ENCODE measurements around the gene SLC25A31. TPM values are rescaled to one million over a fixed set of nuclear protein-coding genes. Genes with fewer than 3 reads are reported as not detected.

The SLC25A31 gene
- total and polyA plus RNA-seq, 4 donors: not detected

- Histone ChIP-seq H3K4me3 (ENCODE audit: low read depth in 1 of 3, low read length in 3 of 3) (no peak overlapping the region), H3K9me3 (ENCODE audit: control insufficient read depth in 4 of 4, low read length in 3 of 4) (no peaks in the 10 kb centered on the region), H3K27ac (ENCODE audit: low read depth in 1 of 2, low read length in 2 of 2) (no peak overlapping the region), H3K27me3 (ENCODE audit: control insufficient read depth in 4 of 4, insufficient read depth in 4 of 4, low read length in 3 of 4) (no peaks in the 10 kb centered on the region), H3K9ac (ENCODE audit: low read depth in 1 of 2, low read length in 2 of 2) (no peak overlapping the region), H3K4me1 (ENCODE audit: control insufficient read depth in 4 of 4, insufficient read depth in 4 of 4, low read length in 3 of 4) (no peaks in the 10 kb centered on the region), H3K36me3 (ENCODE audit: control insufficient read depth in 4 of 4, insufficient read depth in 3 of 4, low read depth in 1 of 4, low read length in 3 of 4) (no peaks in the 10 kb centered on the region)
- no peak for DNase-seq (ENCODE audit: low spot score)
- WGBS: 93% methylated on average over 4 of the region's 4 CpGs
- TF ChIP-seq RXRA (IDR thresholded peaks at IDR 0.05) (no peak), ATF3 (IDR thresholded peaks at IDR 0.05) (no peak), MAX (IDR thresholded peaks at IDR 0.05) (no peak), NR2F2 (IDR thresholded peaks at IDR 0.05) (no peak), GABPA (IDR thresholded peaks at IDR 0.05 in 1 of 2, conservative IDR thresholded peaks at IDR 0.05 in 1 of 2) (no peak), CTCF (IDR thresholded peaks at IDR 0.05; ENCODE audit: low read depth, low read length, missing input control) (no peak)
- TF ChIP-seq, protein P1, sequence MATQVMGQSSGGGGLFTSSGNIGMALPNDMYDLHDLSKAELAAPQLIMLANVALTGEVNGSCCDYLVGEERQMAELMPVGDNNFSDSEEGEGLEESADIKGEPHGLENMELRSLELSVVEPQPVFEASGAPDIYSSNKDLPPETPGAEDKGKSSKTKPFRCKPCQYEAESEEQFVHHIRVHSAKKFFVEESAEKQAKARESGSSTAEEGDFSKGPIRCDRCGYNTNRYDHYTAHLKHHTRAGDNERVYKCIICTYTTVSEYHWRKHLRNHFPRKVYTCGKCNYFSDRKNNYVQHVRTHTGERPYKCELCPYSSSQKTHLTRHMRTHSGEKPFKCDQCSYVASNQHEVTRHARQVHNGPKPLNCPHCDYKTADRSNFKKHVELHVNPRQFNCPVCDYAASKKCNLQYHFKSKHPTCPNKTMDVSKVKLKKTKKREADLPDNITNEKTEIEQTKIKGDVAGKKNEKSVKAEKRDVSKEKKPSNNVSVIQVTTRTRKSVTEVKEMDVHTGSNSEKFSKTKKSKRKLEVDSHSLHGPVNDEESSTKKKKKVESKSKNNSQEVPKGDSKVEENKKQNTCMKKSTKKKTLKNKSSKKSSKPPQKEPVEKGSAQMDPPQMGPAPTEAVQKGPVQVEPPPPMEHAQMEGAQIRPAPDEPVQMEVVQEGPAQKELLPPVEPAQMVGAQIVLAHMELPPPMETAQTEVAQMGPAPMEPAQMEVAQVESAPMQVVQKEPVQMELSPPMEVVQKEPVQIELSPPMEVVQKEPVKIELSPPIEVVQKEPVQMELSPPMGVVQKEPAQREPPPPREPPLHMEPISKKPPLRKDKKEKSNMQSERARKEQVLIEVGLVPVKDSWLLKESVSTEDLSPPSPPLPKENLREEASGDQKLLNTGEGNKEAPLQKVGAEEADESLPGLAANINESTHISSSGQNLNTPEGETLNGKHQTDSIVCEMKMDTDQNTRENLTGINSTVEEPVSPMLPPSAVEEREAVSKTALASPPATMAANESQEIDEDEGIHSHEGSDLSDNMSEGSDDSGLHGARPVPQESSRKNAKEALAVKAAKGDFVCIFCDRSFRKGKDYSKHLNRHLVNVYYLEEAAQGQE (IDR thresholded peaks at IDR 0.05): no peak
Measured at GRCh38 chr4:127698789-127699200, 31.4 kb upstream of the SLC25A31 start.

DNA sequence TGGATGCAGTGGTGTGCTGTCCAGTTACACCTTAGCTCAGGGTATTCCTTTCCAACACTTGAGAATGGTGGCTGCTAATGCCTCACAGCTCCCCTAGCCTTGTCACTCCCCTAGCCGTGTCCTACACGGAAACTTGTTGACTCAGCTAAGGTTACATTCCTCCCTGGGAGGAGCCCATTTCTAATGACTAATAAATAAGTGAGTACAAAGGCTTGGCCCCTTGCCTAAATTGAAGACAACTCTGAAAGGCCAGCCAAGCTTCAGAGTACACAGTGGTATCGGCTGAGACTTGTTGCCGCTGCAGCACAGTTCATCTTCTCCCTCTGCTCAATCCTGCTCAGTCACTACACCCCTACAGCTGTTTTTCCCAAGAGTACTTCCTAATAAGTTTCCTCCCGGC, 21.2 kb upstream of the SLC25A31 start:
- Histone ChIP-seq H3K9ac (ENCODE audit: low read depth in 1 of 2, low read length in 2 of 2) (no peak overlapping the region), H3K4me3 (ENCODE audit: low read depth in 1 of 3, low read length in 3 of 3) (no peak overlapping the region), H3K27ac (ENCODE audit: low read depth in 1 of 2, low read length in 2 of 2) (no peak overlapping the region), H3K9me3 (ENCODE audit: control insufficient read depth in 4 of 4, low read length in 3 of 4) (no peaks in the 10 kb centered on the region), H3K27me3 (ENCODE audit: control insufficient read depth in 4 of 4, insufficient read depth in 4 of 4, low read length in 3 of 4) (no peaks in the 10 kb centered on the region), H3K36me3 (ENCODE audit: control insufficient read depth in 4 of 4, insufficient read depth in 3 of 4, low read depth in 1 of 4, low read length in 3 of 4) (peaks cover 0 to 3% (median 1%) of the 10 kb centered on the region in 4 donors), H3K4me1 (ENCODE audit: control insufficient read depth in 4 of 4, insufficient read depth in 4 of 4, low read length in 3 of 4) (no peaks in the 10 kb centered on the region)
- WGBS: 43% methylated on average over 5 of the region's 5 CpGs
- TF ChIP-seq EGR1 (IDR thresholded peaks at IDR 0.05; ENCODE audit: low read depth in 2 of 2) (no peak), FOXA1 (IDR thresholded peaks at IDR 0.05) (no peak), MAX (IDR thresholded peaks at IDR 0.05) (no peak), ZBTB33 (IDR thresholded peaks at IDR 0.05) (no peak), ATF3 (IDR thresholded peaks at IDR 0.05) (no peak), SP1 (IDR thresholded peaks at IDR 0.05) (no peak), HNF4G (IDR thresholded peaks at IDR 0.05) (no peak), CTCF (IDR thresholded peaks at IDR 0.05; ENCODE audit: low read depth, low read length, missing input control) (no peak), GABPA (IDR thresholded peaks at IDR 0.05 in 1 of 2, conservative IDR thresholded peaks at IDR 0.05 in 1 of 2) (no peak), YY1 (IDR thresholded peaks at IDR 0.05) (no peak), FOXA2 (IDR thresholded peaks at IDR 0.05) (no peak)
- no peak for DNase-seq (ENCODE audit: low spot score)

Measured in liver (tissue), 9 donors.